Activated CD8-positive, alpha-beta memory T cell treated with anti-CD3 and anti-CD28 coated beads, Interleukin-2, amount 50 U/mL, for 48 hours (primary cell): ENCODE data around the gene ACADSB.

Experiments
- DNase-seq: peaks from one replicate; pipeline ENCODE4 v3.0.0-alpha.2; 2020

The ACADSB gene

DNA sequence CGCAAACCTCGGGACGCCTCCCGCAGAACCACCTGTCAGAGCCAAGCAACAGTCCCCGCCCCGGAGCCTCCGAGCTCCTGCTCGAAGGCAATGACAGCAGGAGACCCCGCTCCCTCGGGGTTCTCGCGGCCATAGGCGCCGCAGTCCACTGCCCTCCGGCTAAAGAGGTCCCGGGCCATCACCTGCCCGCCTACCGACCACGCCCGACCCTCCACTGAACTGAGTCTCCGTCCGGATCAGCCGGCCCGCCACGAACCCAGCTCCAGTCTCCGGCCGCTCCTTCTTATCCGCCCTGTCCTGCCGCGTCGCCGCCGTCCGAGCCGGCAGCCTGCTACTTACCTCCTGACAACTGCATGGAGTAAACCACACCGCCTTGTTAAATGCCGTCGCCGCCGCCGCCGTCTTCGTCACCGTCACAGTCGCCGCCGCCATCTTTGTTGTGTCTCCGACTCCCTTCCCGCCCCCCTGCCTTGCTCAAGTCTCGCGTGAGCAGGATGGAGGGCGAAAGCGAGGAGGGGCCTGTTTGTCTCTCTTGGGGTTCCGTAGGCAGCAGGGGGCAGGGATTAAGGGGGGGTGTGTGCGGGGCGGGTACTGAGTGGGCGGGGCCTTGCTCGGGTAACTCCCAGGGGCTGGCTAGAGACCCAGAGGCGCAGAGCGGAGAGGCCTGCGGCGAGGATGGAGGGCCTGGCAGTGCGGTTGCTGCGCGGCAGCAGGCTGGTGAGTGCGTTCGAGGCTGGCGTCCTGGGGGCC lies at the start of gene ACADSB, which contains the start of gene IKZF5:
Gene ACADSB, plus strand, starts transcription at position 652 of the 750 bp plus-strand sequence. Its CDS starts 24 bp downstream, at position 676.
Gene IKZF5, minus strand, starts transcription at position 441 of the 750 bp plus-strand sequence. CDS start 10,170 bp downstream, outside the sequence.
- DNase-seq = peak; percentile 92

- DNase-seq = no peak
Measured at GRCh38 chr10:122962405-122962804, 46.4 kb upstream of the ACADSB start.

GRCh38 chr10:122966879-122967278 lies 41.9 kb upstream of the ACADSB start:
- no peak for DNase-seq

DNA sequence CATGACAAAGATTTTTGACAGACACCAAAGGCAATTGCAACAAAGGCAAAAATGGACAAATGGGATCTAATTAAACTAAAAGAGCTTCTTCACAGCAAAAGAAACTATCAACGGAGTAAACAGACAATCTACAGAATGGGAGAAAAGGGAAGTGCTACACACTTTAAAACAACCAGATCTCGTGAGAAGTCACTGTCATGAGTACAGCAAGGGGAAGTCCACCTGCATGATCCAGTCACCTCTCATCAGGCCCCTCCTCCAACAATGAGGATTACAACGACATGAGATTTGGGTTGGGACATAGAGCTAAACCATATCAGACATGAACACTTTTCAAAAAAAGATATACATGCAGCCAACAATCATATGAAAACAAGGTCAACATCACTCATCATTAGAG lies 40.1 kb upstream of the ACADSB start:
- DNase-seq = no peak

GRCh38 chr10:122974023-122974422 lies 34.8 kb upstream of the ACADSB start:
- DNase-seq = no peak

DNA sequence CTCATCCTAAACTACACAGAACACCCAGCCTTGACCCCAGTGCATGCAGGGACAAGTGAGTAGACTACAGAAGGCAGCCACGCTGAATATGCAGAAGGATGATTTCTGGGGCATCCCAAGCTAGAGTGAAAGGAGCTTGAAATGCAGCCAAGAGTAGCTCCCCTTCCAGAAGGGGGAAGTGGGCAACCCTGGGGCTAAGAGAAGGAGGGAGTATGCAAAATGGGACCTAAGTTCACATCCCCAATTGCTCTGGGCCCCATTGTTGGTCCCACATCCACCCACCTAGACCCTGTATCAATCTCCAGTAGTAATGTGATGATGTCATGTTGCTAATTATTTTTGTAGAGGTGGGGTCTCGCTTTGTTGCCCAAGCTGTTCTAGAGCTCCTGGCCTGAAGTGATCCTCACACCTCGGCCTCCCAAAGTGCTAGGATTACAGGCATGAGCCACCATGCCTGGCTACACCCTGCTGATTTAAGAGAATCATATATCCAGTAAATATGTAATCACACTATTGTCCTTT lies 34.2 kb upstream of the ACADSB start:
- no peak for DNase-seq

DNA sequence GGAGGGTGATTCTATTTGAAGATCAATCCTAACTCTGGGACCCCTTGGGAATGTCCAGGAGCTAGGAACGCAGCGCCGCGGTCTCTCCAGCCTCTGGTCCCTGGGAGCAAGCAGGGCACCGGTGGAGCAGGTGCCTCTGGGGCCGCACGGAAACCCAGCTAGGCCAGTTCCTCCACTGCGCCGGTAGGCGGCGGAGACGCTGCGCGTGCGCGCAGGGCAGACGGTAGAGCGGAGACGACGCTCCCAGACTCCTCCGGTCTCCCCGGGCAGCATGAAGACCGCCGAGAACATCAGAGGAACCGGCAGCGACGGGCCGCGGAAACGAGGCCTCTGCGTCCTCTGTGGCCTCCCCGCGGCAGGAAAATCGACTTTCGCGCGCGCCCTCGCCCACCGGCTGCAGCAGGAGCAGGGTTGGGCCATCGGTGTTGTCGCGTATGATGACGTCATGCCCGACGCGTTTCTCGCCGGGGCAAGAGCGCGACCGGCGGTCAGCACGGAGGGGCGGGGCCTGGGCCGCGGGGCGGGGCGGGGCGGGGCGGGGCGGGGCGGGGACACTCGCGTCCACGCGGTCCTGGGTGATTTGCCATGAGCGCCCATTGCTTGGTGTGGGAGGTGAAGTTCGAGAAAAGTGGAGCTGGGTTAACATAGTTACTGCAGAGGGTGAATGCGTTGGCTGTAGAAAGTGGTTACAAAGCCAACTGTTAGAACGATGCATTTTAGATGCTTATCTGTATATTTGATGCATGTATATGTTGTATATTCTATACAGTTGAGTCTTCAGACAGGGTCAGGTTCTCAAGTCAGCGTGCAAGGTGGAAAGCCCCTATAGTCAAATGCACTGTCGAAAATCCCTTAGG lies 28.4 kb upstream of the ACADSB start, which contains the start of gene PSTK:
Gene PSTK, plus strand, starts transcription at position 193 of the 857 bp plus-strand sequence. Its CDS starts 79 bp downstream, at position 272.
- peak; percentile 95 for DNase-seq

DNA sequence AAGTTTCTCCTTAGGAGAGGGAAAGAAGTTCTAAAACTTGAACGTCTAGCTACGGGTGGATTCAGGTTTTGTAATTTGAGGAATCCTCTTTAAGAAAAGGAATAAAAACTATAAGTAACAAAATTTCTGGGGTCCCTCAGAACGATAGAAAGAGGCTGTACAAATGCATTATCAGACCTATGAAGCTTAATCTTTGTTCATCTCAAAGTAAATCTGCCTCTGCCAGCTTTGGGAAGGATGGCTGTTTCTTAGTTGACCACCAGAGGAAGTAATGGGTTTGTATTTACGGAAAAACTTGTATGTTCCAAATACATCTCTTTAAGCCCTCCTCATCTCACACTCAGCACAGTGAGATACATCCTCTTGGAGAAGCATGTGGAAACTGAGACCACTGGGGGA lies 27.7 kb upstream of the ACADSB start:
- no peak for DNase-seq

DNA sequence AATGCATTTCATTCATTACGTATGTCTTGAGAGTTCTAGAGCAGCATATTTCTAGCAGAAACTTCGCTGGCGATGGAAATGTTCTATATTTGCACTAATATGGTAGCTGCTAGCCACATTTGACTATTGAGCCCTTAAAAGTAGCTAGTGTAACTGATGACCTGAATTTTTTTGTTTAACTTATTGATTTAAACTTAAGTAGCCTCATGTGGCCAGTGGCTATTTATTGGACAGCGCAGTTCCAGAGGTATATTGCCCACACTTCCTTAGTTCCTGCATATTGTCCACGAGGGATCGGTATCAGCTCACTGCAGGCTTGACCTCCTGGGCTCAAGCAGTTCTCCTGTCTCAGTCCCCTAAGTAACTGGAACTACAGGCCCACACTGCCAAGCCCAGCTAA lies 24.9 kb upstream of the ACADSB start:
- no peak for DNase-seq

GRCh38 chr10:122984708-122985107 lies 24.1 kb upstream of the ACADSB start:
- no peak for DNase-seq

DNA sequence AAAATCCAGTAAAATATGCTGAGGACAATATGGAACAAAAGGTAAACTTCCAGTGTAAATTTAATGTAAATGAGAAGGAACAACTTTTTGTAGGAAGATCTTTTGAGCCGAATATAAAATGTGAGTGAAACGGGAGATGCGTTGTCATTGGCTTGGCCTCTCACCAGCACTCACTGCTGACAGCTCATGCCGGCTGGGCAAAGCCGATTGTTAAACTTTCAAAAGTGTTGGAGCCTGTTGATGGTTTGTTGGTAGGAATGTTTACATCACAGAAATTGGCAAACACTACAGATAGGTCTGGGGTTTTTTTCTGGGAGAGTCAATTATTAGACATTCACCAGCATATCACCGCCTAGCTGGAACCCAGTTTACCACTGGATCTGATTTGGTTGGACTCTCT lies 22.5 kb upstream of the ACADSB start:
- no peak for DNase-seq

DNA sequence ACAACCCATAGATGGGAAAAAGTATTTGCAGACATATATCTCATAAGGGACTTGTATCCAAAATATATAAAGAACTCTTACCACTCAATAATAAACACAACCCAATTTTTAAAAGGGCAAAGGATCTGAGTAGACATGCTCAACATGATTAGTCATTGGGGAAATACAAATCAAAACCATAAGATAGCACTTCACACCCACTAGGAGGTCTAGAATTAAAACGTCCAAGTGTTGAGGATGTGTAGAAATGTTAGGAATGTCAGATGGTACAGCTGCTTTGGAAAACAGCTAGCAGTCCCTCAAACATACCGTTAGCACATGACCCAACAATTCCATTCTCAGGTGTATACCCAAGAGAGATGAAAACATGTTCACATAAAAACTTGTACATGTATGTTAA lies 20.3 kb upstream of the ACADSB start:
- DNase-seq = no peak

DNA sequence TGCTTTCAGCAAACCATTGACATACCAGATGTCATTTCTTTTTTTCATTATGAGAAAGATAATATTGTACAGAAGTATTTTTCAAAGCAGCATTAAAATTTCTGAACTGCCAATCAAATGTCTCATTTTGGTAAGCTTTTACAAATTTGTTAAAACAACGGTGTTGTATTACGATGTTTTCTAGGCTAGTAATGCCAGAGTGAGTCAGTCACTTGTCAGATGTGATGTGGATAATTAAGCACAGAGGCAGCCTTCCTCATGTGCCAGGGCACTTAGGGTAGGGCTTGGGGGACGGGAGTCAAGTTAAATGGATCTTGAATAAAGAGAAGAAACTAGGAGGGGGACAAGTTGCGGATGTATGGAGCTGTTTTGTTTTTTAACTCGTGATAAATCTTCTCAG lies 18.5 kb upstream of the ACADSB start:
- DNase-seq = no peak

GRCh38 chr10:122992031-122992585 lies 16.7 kb upstream of the ACADSB start:
- no peak for DNase-seq

DNA sequence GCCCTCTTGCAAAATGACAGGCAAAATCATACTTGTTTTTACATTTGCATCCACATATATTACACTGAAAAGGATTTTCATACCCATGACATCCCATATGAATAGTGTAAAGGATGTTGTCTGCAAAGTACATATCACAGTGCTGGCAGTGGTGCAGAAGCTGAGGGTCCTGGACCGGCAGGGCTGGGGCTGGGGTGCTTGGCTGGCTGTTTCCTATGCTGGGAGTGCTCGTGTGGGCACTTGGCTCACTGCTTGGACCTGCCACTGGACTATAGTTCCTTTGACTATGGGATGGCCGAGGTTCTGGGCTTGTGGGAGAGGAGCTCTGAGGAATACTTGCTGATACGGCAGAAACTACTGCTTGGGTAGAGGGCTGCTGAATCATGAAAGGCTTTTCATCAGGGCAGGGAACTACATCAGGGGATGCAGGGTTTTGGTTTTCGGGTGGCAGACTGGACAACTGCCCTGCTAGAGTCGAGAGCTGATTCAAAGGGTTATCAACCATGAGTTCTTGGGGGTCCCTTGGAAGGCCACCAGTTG lies 14.9 kb upstream of the ACADSB start:
- DNase-seq = no peak

DNA sequence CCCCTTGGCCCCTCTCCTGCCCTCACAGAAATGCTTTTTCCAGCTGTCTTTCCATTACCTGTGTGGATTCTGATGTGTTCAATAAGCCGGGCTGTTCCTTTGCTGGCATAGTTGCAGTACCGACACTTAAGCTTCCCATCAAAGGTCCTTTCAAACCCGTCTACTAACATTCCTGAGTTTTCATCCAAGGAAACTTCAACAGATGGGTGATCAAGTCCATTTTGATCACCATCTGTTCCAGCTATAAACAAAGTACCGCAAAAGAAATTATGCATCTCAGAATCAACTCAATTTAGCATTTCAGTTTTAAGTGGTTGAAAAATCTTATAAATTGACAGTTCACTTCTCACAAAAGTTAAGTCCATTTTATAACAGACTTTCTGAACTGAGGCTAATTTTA lies 12.9 kb upstream of the ACADSB start:
- no peak for DNase-seq

DNA sequence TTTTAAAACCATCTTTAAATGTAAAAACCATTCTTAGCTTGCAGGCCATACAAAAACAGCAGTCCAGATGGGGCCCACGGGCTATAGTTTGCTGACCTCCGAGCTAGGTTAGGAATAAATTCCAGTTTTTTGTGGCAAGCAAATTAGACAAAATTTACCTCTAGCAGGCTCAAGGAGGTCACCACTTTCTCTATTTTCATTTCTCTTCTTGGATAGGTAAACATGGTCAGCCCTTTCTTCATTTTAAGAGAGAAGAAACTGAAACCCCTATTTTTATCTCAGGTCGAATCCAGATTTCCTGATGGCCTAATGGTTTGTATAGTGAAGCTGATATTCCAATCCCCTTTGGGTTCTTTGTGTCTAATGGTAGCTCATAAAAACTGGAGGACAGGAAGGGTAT lies 10.9 kb upstream of the ACADSB start:
- no peak for DNase-seq

DNA sequence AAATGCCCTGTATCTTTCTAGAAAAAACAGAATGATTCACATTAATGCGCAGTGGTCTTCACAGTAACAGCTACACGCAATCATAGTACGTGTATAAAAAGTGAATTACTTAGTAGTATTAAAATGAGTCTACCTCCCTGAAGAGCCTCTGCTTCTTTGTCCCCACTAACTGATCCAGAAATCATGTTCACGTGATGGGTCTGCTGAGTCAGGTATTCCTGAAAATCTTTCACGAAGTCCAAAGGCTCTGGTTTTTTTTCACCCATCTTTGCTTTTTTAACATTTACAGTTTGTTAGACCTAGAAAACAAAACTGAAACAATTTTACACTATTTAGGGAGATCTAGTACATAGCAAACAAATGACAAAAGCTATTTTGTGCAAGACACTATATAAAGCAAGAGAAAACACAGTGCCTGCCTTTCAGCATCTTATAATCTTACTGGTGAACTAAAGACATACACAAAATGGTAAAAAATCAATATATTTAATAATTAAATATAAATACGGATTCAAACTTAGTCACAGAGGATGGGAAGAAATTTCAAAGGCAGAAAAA lies 10.4 kb upstream of the ACADSB start:
- DNase-seq = no peak

DNA sequence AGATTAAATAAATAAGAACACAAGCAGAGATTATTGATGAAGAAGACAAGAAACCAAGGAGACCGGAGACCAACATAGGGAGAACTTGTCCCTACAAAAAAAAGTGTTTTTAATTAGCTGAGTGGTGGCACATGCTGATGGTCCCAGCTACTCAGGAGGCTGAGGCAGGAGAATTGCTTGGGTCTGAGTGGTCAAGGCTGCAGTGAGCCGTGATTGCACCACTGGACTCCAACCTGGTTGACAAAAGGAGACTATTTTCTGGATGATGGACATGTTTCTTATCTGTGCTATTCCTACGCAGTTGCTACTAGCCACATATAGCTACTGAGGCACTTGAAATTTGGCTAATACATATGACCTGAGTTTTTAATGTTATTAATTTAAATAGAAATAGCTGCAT lies 9.9 kb upstream of the ACADSB start:
- DNase-seq = no peak

- no peak for DNase-seq
Measured at GRCh38 chr10:122999347-122999746, 9.5 kb upstream of the ACADSB start.

GRCh38 chr10:123000155-123000554 lies 8.7 kb upstream of the ACADSB start:
- DNase-seq = no peak

GRCh38 chr10:123001370-123001769 lies 7.4 kb upstream of the ACADSB start:
- no peak for DNase-seq

DNA sequence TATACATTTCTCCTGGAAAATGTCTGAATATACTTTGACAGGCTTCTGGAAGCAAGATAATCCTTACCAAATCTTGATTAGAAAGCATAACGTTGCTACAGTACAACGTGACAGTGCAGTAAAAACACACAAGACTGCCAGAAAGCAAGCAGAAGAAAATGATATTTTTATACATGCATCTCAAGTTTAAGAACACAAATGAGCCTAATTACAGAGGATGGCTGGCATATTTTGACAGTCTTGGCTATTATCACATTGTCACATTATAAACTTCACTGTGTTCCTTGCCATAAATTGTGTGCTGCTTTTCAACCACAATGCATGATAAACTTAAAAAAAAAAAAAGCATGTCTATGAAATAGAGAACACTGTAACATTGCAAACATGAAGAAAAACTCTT lies 4.5 kb upstream of the ACADSB start:
- DNase-seq = no peak
